ENCODE results near the gene LIFR. TPM values are rescaled to one million over a fixed set of nuclear protein-coding genes. Genes with fewer than 3 reads are reported as not detected.

LIFR gene
- total and polyA plus RNA-seq, 10 donors: 6.8 to 191 (median 93.3) TPM

DNA sequence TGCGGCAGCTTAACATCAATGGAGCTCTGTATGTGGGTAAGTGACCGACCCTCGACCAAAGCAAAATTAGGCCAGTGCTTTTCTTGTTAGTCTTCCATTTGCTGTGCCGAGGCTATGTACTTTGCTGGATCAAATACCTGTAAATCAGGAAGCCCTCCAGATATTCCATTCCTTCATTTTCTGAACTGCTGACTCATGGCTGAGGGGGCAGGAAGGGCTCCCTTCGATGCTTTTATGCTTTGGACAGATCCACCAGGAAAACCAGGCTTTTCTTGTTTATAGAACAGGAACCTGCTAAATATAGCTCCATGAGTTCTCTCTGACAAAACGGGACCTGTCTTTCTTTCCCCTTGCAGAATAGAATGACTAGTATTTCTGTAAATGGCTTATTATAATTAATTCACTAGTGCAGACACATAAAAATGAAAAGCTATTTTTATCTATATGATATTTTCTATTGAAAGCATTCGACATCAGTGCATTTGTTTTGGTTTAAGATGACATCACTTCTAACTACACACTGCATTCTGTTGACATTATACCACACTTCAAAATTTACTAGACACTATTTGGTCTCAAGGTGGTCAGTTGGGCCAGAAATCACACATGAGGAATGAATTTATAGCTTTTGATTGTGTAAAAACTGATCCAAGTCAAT lies 93.3 kb downstream of the LIFR start:
- H3K4me3 ChIP-seq: no peak overlapping the region
- peaks cover 0 to 49% (median 26%) of the 10 kb centered on the region in 6 donors for H3K4me1 ChIP-seq
- peaks cover 0 to 99% (median 8%) of the 10 kb centered on the region in 7 donors for H3K27me3 ChIP-seq (replicated peaks in 1 of 7)
- peak overlapping the region in 7 of 8 donors; percentile 33 to 93 (median 81) for H3K27ac ChIP-seq
- WGBS, 5 donors: 46 to 59% (median 57%) methylated on average over 7 of the region's 7 CpGs
- peaks cover 0 to 15% (median 0%) of the 10 kb centered on the region in 6 donors for H3K36me3 ChIP-seq
- intact Hi-C loops (cut with DNase I; ENCODE audit: low total_unique reads): no loop called here
- H3K9me3 ChIP-seq: no peaks in the 10 kb centered on the region
- TF ChIP-seq POLR2A (IDR thresholded peaks at IDR 0.05) (no peak), CTCF (IDR thresholded peaks at IDR 0.05 in 8 of 11, conservative IDR thresholded peaks at IDR 0.05 in 3 of 11) (no peak), POLR2AphosphoS5 (IDR thresholded peaks at IDR 0.05) (no peak)
- no peak for DNase-seq

- DNase-seq: no peak
- H3K9me3 ChIP-seq: no peaks in the 10 kb centered on the region
- H3K27me3 ChIP-seq (replicated peaks in 1 of 7): peaks cover 0 to 95% (median 2%) of the 10 kb centered on the region in 7 donors
- no peak overlapping the region for H3K4me3 ChIP-seq
- H3K36me3 ChIP-seq: peaks cover 0 to 15% (median 0%) of the 10 kb centered on the region in 6 donors
- intact Hi-C loops (cut with DNase I; ENCODE audit: low total_unique reads): no loop called here
- peaks cover 5 to 25% (median 14%) of the 10 kb centered on the region in 6 donors for H3K4me1 ChIP-seq
- no peak for TF ChIP-seq POLR2A (IDR thresholded peaks at IDR 0.05)
- TF ChIP-seq CTCF (IDR thresholded peaks at IDR 0.05 in 8 of 11, conservative IDR thresholded peaks at IDR 0.05 in 3 of 11): no peak
- no peak for TF ChIP-seq POLR2AphosphoS5 (IDR thresholded peaks at IDR 0.05)
- H3K27ac ChIP-seq: no peak overlapping the region
- WGBS, 5 donors: 92 to 96% (median 95%) methylated on average over 8 of the region's 8 CpGs
Measured at GRCh38 chr5:38458174-38458573, 98.3 kb downstream of the LIFR start.

- H3K9me3 ChIP-seq: no peaks in the 10 kb centered on the region
- peaks cover 0 to 94% (median 0%) of the 10 kb centered on the region in 7 donors for H3K27me3 ChIP-seq (replicated peaks in 1 of 7)
- H3K4me1 ChIP-seq: peaks cover 7 to 32% (median 16%) of the 10 kb centered on the region in 6 donors
- intact Hi-C loops (cut with DNase I; ENCODE audit: low total_unique reads): no loop called here
- WGBS, 5 donors: 81 to 89% (median 88%) methylated on average over 4 of the region's 4 CpGs
- no peak overlapping the region for H3K4me3 ChIP-seq
- DNase-seq: no peak
- TF ChIP-seq CTCF (IDR thresholded peaks at IDR 0.05 in 8 of 11, conservative IDR thresholded peaks at IDR 0.05 in 3 of 11) (no peak), POLR2AphosphoS5 (IDR thresholded peaks at IDR 0.05) (no peak)
- H3K27ac ChIP-seq: no peak overlapping the region
- H3K36me3 ChIP-seq: peaks cover 0 to 15% (median 0%) of the 10 kb centered on the region in 6 donors
Measured at GRCh38 chr5:38456657-38457399, 99.6 kb downstream of the LIFR start.

DNA sequence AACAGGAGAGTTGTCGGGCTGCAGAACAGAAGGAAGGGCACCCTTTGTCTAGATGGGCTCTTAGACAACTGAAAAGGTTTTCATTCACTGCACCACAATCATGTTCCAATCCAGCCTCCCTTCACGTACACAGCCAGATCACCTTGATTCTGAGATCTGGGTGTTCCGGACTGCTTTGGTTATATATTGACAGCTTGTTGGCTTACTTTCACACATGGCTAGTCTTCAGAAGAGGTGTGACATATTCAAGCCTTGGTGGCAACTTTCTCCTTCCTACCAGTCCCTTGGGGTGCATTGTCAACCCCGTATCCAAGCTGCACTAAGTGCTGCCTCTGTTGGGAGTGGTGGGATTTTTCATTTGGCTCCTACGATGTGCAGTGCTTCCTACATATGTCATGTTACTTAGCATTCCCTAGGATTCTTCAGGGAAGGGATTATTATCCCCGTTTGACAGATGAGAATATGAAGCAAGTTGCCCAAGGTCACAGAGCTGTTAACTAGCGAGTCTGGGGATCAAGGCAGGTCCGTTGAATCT lies 100.6 kb downstream of the LIFR start:
- peaks cover 7 to 32% (median 16%) of the 10 kb centered on the region in 6 donors for H3K4me1 ChIP-seq
- TF ChIP-seq CTCF (IDR thresholded peaks at IDR 0.05 in 8 of 11, conservative IDR thresholded peaks at IDR 0.05 in 3 of 11) (no peak), POLR2AphosphoS5 (IDR thresholded peaks at IDR 0.05) (no peak), POLR2A (IDR thresholded peaks at IDR 0.05) (no peak)
- 77 to 87% (median 84%) methylated on average over 8 of the region's 8 CpGs for WGBS, 5 donors
- no peak overlapping the region for H3K4me3 ChIP-seq
- peaks cover 0 to 94% (median 0%) of the 10 kb centered on the region in 7 donors for H3K27me3 ChIP-seq (replicated peaks in 1 of 7)
- DNase-seq: no peak
- H3K9me3 ChIP-seq: no peaks in the 10 kb centered on the region
- H3K36me3 ChIP-seq: peaks cover 0 to 15% (median 0%) of the 10 kb centered on the region in 6 donors
- intact Hi-C loops (cut with DNase I; ENCODE audit: low total_unique reads): no loop called here
- H3K27ac ChIP-seq: no peak overlapping the region
